GM06990 (cell line): ENCODE data around the gene PCDHB4.
"Not testable (repeated sequence)": the region's sequence is repeated elsewhere in the genome, so short reads cannot be mapped to it uniquely, and the experiment has no call there.

Experiments used
- DNase-seq: peaks from one replicate; pipeline ENCODE4 v3.0.0-alpha.2; 2011; ENCODE audit not compliant: insufficient read length; ENCODE audit errors: extremely low read depth
- H3K27me3 ChIP-seq: replicated peaks from 2 replicates; pipeline ENCODE4 v1.6.0; 2011; ENCODE audit warnings: low read length; ENCODE audit not compliant: control insufficient read depth, insufficient read depth
- H3K36me3 ChIP-seq: 2 replicates; pipeline ENCODE4 v1.5.1; 2011; ENCODE audit warnings: low read length; ENCODE audit not compliant: control insufficient read depth, insufficient read depth
- H3K4me3 ChIP-seq: replicated peaks from 2 replicates; pipeline ENCODE4 v1.5.1; 2011; ENCODE audit warnings: low read depth, mild to moderate bottlenecking, control low read depth, low read length
- CTCF ChIP-seq: IDR thresholded peaks from 2 replicates; pipeline ENCODE4 v1.5.1; 2011; ENCODE audit warnings: low read length, control low read depth, mild to moderate bottlenecking, inconsistent platforms; ENCODE audit not compliant: insufficient read depth, poor library complexity, severe bottlenecking

The PCDHB4 gene

GRCh38 chr5:141119250-141119649 is 2.4 kb upstream of the PCDHB4 start:
- Histone ChIP-seq H3K36me3 (no peaks in the 10 kb centered on the region), H3K4me3 (no peak overlapping the region), H3K27me3 (no peaks in the 10 kb centered on the region)
- no peak for TF ChIP-seq CTCF
- DNase-seq: no peak

- H3K36me3 ChIP-seq: no peaks in the 10 kb centered on the region
- TF ChIP-seq CTCF: no peak
- no peak for DNase-seq
- H3K4me3 ChIP-seq: no peak overlapping the region
- no peaks in the 10 kb centered on the region for H3K27me3 ChIP-seq
Measured at GRCh38 chr5:141121985-141122384, 367 bp downstream of the PCDHB4 start.

GRCh38 chr5:141123396-141124135 is 1.9 kb downstream of the PCDHB4 start:
- DNase-seq, H3K27me3 ChIP-seq, H3K4me3 ChIP-seq, H3K36me3 ChIP-seq: not testable (repeated sequence)

- DNase-seq: no peak
- TF ChIP-seq CTCF: no peak
- H3K4me3 ChIP-seq: no peak overlapping the region
- H3K36me3 ChIP-seq: no peaks in the 10 kb centered on the region
- no peaks in the 10 kb centered on the region for H3K27me3 ChIP-seq
Measured at GRCh38 chr5:141127305-141127704, 5.7 kb downstream of the PCDHB4 start.

- no peak within 1 kb of the TSS for H3K4me3 ChIP-seq
- TF ChIP-seq CTCF: no peak
- DNase-seq: no peak
- no peaks in the 10 kb centered on the region for H3K27me3 ChIP-seq
- H3K36me3 ChIP-seq: no peaks in the 10 kb centered on the region
Measured at GRCh38 chr5:141135030-141135717, 13.6 kb downstream of the PCDHB4 start, which contains the start of gene PCDHB5. Gene PCDHB5 (plus strand): TSS chr5:141135206. CDS start chr5:141135435, 229 bp downstream.

GRCh38 chr5:141135718-141136266 is 14.2 kb downstream of the PCDHB4 start:
- no peaks in the 10 kb centered on the region for H3K27me3 ChIP-seq
- no peaks in the 10 kb centered on the region for H3K36me3 ChIP-seq
- DNase-seq: no peak
- TF ChIP-seq CTCF: no peak
- H3K4me3 ChIP-seq: no peak overlapping the region

- not testable (repeated sequence) for H3K27me3 ChIP-seq, H3K4me3 ChIP-seq, DNase-seq, H3K36me3 ChIP-seq
Measured at GRCh38 chr5:141137346-141137745, 15.7 kb downstream of the PCDHB4 start.
